NCI-H1105 (cell line): ENCODE results near the gene FKBP2.

ENCODE experiments used
- DNase-seq: peaks from one replicate; lab custom pipeline; 2025; lab: John Stamatoyannopoulos, UW

Gene FKBP2

GRCh38 chr11:64240435-64241240, at the start of gene FKBP2:
Gene FKBP2 (plus strand): TSS chr11:64241095. CDS start chr11:64242388, 1,293 bp downstream.
- DNase-seq = peak; percentile 96

DNA sequence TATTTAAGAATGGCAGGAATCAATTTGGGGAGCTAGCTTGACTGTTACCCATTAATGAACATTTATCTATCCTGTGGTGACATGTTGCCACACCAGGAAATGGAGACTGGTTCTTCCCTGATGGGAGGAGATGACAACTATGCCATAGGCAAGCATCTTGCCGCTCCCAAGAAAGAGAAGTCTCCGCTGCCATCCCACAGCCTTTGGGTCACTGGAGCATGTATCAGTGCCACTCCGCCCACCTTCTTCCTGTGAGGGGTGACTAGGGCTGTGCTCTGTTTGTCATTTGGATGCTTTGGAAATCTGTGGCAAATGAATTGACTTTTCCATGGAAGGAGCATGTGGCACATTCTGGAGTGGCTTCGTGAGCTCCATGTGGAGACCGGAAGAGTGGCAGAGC, 48.5 kb upstream of the FKBP2 start:
- DNase-seq = no peak

DNA sequence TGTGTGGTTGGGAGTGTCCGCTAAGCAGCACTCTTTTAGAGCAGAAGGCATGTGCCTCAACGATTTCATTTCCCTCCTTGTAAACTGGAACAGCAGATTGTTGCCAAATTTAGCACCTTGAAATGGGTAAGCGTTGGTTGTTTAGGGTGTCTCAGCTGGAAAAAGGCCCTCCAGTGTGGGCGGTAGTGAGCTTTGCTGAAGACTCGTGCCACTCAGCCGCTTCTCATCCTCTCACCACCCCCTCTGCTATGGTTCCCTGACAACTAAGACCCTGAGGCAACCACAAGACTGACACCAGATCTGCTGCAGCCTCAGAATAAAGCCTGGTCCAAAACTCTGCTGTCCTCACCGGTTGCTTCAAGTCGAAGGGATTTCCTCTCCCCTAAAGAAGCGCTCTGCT, 44.3 kb upstream of the FKBP2 start:
- no peak for DNase-seq

DNA sequence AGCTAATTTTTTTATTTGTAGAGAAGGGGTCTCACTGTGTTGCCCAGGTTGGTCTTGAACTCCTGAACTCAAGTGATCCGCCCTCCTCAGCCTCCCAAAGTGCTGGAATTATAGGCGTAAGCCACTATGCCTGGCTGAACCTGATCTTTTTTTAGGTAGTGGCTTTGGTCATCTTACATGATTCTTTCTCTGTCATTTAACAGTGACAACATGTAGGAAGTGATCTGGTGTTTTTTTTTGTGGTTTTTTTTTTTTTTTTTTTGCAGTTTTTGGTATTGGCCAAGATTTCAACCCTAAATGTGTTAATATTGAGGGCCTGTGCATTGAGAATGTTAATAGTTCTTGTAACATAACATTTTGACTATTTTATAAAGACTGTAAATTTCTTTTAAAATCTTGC, 42.4 kb upstream of the FKBP2 start:
- no peak for DNase-seq

- no peak for DNase-seq
These were observed 39.4 kb upstream of the FKBP2 start for GRCh38 chr11:64201543-64201942.

GRCh38 chr11:64202992-64203391, 37.9 kb upstream of the FKBP2 start:
- no peak for DNase-seq

GRCh38 chr11:64203421-64204079, 37.3 kb upstream of the FKBP2 start:
- no peak for DNase-seq

GRCh38 chr11:64204080-64204440, 36.8 kb upstream of the FKBP2 start:
- no peak for DNase-seq

GRCh38 chr11:64204464-64204989, 36.4 kb upstream of the FKBP2 start:
- DNase-seq = peak; percentile 73

DNA sequence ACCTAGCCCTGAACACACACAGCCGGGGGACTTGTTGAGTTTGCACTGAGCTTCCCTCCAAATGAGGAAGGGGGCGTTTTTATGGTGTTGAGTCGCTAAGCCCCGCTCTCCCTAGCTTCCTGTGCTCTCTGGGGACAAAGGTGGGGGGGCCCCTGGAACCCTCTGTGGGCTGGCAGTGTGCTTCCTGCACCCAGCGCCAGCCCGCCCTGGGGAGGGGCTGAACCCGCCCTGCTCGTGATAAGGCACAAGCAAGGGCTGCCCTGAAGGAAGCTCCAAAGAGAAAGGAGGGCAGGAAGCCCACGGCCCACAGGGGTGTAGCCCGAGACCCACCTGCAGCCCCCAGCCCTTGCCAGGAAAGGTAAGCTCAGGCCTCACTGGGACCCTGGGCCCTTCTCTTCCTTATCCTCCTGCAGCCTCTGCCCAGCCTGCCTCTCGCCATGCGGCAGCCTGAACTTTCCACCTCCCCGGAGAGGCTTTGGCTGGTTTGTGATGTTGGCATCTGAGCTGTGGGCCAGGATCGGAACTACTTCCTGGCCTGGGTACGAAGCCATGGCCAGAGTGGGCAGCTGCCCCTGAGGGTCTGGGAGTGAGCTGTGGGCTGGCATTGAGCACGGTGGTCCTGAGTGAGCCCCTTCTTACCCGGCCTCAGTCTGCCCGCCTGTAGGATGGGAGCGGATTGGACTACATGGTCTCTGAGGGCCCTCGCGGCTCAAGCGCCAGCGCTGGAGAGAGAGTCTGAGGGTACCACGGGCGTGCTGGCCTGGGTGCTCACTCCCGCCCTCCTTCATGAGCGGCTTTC, 34.2 kb upstream of the FKBP2 start, which contains the start of gene FERMT3:
Gene FERMT3, plus strand, starts transcription at position 265 of the 799 bp plus-strand sequence. CDS start 644 bp downstream, outside the sequence.
- no peak for DNase-seq

- no peak for DNase-seq
These were observed 33.4 kb upstream of the FKBP2 start for GRCh38 chr11:64207256-64208085.

DNA sequence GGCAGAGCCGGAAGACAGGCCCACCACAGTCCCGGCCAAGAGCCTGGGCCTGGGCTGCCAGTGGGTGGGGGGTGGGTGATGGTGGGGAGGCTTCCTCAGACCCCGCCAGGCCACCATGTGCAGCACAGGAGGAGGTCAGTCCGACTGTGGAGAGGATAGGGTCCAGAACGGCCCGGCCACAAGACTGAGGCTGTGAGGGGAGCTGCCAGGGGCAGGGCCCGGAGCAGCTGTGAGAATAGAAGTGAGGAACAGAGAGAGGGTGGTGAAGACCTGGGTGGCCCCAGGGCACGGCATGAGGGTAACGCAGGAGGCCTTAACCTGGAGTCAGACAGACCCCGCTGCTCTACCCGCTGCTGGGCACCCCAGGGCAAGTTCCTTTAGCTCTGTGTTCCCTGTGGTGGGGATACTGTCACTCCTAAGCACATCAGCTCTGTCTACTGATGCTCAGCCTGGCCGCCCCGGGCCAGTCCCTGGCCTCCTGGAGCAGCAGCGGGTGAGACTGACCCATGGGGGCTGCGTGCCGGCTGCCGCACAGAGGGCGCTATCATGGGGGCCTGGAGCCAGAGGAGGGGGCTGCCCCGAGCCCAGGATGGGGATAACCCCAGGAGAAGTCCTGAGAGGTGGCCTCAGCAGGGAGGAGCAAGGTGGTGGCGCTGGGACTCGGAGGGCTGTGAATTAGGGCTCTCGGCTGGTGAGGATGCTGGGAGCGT, 32.7 kb upstream of the FKBP2 start:
- DNase-seq = no peak

- no peak for DNase-seq
These were observed 31.9 kb upstream of the FKBP2 start for GRCh38 chr11:64208796-64209562.

DNA sequence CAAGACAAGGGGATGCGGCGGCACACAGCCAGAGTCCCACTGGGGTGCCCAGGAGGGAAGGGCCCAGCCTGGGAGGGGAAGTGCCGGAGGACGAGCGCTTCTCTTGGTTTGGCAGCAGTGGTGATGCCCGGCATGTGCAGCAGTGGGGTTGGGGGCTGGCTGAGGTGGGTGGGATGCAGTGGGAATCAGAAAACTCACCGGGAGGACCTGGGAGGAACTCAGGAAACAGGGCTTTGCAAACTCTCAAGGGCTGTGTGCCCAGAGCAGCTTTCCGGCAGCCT, 31.4 kb upstream of the FKBP2 start:
- DNase-seq = no peak

DNA sequence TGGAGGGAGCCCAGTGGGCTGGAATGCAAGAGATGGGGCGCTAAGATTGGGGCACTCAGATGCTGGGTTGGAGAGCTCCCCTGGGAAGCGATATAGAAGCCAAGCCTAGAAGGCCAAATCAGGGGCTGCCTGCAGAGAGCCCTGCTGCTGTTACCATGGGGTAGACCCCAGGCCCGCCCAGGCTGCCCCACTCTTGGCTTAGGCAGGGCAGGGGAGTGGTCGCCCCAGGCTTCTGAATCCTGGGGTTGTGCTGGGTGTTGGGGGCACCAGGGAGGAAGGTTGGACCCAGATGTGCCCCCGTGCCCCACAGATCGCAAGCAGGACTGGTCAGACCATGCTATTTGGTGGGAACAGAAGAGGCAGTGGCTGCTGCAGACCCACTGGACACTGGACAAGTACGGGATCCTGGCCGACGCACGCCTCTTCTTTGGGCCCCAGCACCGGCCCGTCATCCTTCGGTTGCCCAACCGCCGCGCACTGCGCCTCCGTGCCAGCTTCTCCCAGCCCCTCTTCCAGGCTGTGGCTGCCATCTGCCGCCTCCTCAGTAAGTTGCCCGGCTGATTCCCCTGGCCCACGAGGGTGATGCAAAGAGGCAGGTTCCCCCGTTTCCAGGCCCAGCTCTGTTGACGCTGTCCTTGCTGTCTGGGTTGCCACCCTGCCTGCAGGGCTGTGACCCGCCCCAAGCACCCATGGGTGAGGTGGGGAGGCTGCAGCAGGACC, 30.4 kb upstream of the FKBP2 start:
- DNase-seq = no peak

DNA sequence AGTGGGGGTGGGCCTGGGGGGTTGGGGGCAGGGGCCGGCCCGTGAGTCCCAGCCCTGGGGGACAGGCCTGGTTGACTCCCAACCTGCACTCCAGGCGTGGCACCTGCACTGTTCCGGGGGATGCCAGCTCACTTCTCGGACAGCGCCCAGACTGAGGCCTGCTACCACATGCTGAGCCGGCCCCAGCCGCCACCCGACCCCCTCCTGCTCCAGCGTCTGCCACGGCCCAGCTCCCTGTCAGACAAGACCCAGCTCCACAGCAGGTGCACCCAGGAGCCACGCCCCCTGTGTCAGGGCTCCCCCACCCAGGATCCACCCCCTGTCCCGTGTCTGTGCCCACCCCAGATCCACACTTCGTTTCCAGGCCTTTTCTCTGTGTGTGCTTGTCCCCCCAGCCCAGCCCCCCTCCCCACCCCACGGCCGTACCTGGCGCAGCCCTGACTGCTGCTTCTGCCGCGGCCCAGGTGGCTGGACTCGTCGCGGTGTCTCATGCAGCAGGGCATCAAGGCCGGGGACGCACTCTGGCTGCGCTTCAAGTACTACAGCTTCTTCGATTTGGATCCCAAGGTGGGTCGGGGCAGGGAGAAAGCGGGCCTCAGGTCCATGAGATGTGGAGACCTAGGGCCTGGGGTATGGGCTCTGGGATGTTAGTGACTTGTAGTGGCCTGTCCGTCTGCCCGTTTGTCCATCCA, 29.6 kb upstream of the FKBP2 start:
- no peak for DNase-seq

DNA sequence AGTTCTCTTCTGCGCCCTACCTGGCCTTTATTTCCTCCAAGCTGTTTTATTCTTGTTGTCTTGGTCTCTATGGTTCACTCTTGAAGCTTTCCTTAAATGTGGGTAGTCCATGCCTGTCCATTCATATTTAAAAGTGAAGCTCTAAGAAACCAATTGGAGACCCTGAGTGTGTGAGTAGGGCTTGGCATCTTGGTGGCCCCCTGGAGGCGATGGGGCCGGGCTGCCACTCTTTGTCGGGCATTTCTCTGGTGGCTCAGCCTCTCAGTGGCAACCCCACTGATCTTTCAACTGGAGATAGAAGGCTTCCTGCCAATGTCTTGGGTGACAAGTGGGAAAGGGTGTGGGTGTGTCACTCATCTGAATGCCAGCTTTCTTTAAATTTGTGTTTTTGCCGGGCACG, 24.0 kb upstream of the FKBP2 start:
- no peak for DNase-seq

GRCh38 chr11:64218628-64219353, 22.1 kb upstream of the FKBP2 start:
- no peak for DNase-seq

GRCh38 chr11:64219354-64219684, 21.6 kb upstream of the FKBP2 start:
- no peak for DNase-seq
